ENCODE measurements around the gene LYSMD3. TPM values are rescaled to one million over a fixed set of nuclear protein-coding genes. Genes with fewer than 3 reads are reported as not detected.

The LYSMD3 gene
- total and polyA plus RNA-seq, 12 donors = 3.4 to 38.6 (median 14.5) TPM

DNA sequence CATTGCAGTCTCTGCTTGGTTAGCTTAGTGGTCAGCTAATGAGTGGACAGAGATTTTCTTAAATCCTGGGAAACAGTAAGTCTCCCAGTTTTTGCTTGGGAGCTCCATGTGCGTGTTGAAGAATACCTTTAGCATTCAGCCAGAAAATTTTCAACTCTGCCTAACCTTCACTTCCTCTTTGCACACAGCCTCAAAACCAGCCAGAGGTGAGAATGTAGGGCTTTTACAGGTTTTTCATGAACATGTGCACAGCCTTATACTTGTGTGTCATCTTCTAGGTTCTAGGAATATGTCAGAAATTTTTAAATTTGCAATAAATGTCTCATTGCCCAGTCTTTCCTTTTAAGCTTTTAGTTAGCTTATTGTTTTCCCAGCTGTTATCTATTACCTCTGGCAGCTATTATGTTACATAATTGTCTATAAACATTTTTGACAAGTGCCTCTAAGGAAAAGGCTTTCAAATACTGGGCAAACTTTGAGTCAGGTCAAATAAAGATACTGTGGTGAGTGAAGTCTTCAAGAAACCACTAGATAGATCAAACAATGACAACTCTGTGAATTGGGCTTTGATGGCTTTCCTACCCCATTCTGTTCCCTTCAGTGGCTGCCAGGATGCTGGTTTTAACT lies 41.9 kb upstream of the LYSMD3 start:
- Histone ChIP-seq H3K4me3 (no peak overlapping the region), H3K27me3 (no peaks in the 10 kb centered on the region), H3K4me1 (replicated peaks in 1 of 2) (no peaks in the 10 kb centered on the region), H3K27ac (no peak overlapping the region), H3K36me3 (replicated peaks in 1 of 2) (no peaks in the 10 kb centered on the region), H3K9me3 (replicated peaks in 1 of 3) (no peaks in the 10 kb centered on the region)
- no peak for TF ChIP-seq POLR2A (IDR thresholded peaks at IDR 0.05)
- TF ChIP-seq, protein P1, sequence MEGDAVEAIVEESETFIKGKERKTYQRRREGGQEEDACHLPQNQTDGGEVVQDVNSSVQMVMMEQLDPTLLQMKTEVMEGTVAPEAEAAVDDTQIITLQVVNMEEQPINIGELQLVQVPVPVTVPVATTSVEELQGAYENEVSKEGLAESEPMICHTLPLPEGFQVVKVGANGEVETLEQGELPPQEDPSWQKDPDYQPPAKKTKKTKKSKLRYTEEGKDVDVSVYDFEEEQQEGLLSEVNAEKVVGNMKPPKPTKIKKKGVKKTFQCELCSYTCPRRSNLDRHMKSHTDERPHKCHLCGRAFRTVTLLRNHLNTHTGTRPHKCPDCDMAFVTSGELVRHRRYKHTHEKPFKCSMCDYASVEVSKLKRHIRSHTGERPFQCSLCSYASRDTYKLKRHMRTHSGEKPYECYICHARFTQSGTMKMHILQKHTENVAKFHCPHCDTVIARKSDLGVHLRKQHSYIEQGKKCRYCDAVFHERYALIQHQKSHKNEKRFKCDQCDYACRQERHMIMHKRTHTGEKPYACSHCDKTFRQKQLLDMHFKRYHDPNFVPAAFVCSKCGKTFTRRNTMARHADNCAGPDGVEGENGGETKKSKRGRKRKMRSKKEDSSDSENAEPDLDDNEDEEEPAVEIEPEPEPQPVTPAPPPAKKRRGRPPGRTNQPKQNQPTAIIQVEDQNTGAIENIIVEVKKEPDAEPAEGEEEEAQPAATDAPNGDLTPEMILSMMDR (IDR thresholded peaks at IDR 0.05) = no peak
- DNase-seq = no peak
- intact Hi-C loops (cut with DNase I) = no loop called here
- 79 to 93% (median 83%) methylated on average over 1 of the region's 1 CpG for WGBS, 4 donors

DNA sequence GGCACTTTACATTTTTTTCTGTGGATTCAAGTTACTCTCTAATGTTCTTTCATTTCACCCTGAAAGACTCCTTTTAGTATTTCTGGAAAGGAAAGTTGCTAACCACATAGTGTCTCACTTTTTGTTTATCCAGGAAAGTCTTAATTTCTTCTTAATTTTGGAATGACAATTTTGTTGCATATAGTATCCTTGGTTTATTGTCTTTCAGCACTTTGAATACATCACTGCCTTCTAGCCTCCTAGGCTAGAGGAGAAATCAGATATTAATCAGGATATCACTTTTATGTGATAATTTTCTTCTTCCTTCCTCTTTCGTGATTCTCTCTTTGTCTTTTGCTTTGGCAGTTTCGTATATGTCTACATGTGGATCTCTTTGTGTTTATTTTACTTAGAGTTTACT lies 40.6 kb upstream of the LYSMD3 start:
- Histone ChIP-seq H3K4me1 (replicated peaks in 1 of 2) (no peaks in the 10 kb centered on the region), H3K9me3 (replicated peaks in 1 of 3) (no peaks in the 10 kb centered on the region), H3K36me3 (replicated peaks in 1 of 2) (no peaks in the 10 kb centered on the region), H3K27ac (no peak overlapping the region), H3K27me3 (no peaks in the 10 kb centered on the region), H3K4me3 (no peak overlapping the region)
- TF ChIP-seq POLR2A (IDR thresholded peaks at IDR 0.05) = no peak
- TF ChIP-seq, protein P1 (IDR thresholded peaks at IDR 0.05) = no peak
- intact Hi-C loops (cut with DNase I) = no loop called here
- WGBS, 4 donors = 58 to 67% (median 63%) methylated on average over 2 of the region's 2 CpGs
- no peak for DNase-seq

DNA sequence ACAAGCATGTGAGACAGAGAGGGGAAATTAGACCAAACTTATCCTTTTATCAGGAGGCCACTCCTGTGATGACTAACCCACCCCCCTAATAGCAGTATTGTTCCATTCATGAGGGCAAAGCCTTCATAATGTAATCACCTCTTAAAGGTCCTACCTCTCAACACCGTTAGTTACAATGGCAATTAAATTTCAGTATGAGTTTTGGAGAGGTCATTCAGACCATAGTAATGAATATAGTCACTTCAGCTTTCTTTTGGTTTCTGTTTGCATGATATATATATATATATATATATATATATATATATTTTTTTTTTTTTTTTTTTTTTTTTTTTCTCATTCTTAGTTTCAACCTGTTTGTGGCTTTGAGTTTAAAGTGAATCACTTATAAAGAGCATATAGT lies 39.7 kb upstream of the LYSMD3 start:
- DNase-seq = no peak
- TF ChIP-seq, protein P1 (IDR thresholded peaks at IDR 0.05) = no peak

DNA sequence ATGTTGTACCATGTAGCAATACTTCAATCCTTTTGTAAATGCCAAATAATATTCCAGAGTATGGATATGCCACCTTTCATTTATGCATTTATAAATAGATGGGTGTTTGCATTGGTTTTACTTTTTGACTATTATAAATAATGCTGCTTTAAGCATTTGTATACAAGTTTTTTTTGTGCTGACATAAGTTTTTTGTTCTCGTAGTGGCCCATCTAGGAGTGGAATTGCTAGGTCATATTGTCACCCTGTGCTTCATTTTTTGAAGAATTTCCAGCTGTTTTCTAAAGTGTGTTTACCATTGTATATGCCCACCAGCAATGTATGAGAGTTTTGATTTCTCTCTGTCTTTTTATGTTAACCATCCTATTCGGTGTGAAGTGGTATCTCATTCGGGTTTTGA lies 36.1 kb upstream of the LYSMD3 start:
- no peaks in the 10 kb centered on the region for H3K9me3 ChIP-seq (replicated peaks in 1 of 3)
- no peaks in the 10 kb centered on the region for H3K36me3 ChIP-seq (replicated peaks in 1 of 2)
- no peaks in the 10 kb centered on the region for H3K4me1 ChIP-seq (replicated peaks in 1 of 2)
- H3K27ac ChIP-seq = no peak overlapping the region
- H3K4me3 ChIP-seq = no peak overlapping the region
- H3K27me3 ChIP-seq = peaks cover 8% of the 10 kb centered on the region
- DNase-seq = no peak
- intact Hi-C loops (cut with DNase I) = no loop called here
- TF ChIP-seq, protein P1 (IDR thresholded peaks at IDR 0.05) = no peak
- TF ChIP-seq POLR2A (IDR thresholded peaks at IDR 0.05) = no peak
- 77 to 86% (median 83%) methylated on average over 3 of the region's 3 CpGs for WGBS, 4 donors

More for the DNA sequence above, 39.7 kb upstream of the LYSMD3 start:
- H3K4me1 ChIP-seq (replicated peaks in 1 of 2) = no peaks in the 10 kb centered on the region
- H3K4me3 ChIP-seq = no peak overlapping the region
- H3K27ac ChIP-seq = no peak overlapping the region
- WGBS, 4 donors = 87 to 94% (median 91%) methylated on average over 1 of the region's 1 CpG
- H3K9me3 ChIP-seq (replicated peaks in 1 of 3) = no peaks in the 10 kb centered on the region
- no peaks in the 10 kb centered on the region for H3K36me3 ChIP-seq (replicated peaks in 1 of 2)
- no peaks in the 10 kb centered on the region for H3K27me3 ChIP-seq
- intact Hi-C loops (cut with DNase I) = no loop called here
